ENCODE results near the gene CRACR2B. TPM values are rescaled to one million over a fixed set of nuclear protein-coding genes. Genes with fewer than 3 reads are reported as not detected.

Gene CRACR2B
- 0.59 and 0.72 TPM in 2 replicates for total RNA-seq

DNA sequence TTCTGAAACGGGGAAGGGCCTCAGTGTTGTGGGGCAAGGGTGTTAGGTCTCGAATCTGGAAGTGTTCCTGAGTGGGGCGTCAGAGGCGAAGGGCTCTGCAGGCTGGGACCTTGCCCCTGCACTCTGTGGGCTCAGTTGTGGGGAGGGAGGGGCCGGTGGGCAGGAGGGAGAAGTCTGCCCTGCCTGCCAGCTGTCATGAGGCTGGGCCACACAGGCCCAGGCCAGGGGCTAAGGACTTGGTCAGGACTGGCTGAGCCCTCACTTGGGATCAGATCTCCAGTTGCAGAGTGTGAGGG lies at the start of gene CRACR2B:
Gene CRACR2B (plus strand): TSS at position 23 of the 296 bp plus-strand sequence. CDS start 689 bp downstream, outside the sequence.
- Histone ChIP-seq H3K4me2 (ENCODE audit: insufficient read depth, low read length) (peak within 1 kb of the TSS; percentile 58), H2AFZ (ENCODE audit: low read length) (no peak within 1 kb of the TSS), H3K27ac (ENCODE audit: low read depth, low read length) (no peak within 1 kb of the TSS)

DNA sequence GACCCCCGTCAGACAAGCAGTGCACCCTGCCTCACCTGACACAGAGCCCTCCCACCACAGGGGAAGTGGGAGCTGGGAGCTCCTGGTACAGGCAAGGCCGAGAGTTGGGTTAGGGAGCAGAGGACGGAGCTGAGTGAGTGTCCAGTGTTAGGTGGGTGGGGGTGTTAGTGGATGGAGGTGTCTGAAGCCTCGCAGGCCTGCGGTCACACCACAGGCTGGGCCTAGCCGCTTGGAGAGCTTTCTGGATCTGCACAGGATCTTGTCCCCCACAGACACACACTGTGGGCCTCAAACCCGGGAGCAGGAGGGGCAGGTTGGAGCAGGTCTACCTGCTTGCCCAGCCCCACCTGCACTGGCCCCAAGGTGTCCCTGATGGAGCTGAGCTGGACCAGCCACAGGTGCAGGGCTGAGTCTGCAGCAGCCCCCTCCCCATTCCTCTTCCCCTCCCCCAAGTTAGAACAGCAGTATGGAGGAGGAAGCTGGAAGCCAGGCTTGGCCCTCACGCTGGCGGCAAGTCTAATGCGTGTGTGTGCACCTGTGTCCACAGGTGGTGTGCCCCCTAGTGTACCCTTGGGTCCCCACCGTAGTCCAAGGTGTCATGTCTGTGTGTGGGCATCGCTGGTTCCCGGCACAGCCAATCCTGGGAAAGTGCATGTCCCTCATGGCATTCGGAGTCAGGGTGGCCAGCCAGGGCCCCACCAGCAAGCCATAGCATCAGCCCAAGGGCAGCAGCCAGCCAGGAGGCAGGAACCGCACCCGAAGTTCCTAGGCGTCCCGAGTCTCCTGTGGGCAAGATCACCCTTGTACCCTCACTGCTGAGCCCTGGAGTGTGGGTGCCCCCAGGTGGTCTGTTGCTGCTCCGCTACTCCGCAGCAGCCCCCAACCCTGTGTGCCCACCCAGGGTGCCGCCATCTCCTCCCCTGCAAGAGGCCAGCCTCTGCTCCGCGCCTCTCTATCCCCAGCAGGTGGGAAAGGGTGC lies 48.5 kb upstream of the CRACR2B start:
- no peak overlapping the region for H2AFZ ChIP-seq (ENCODE audit: low read length)
- no peaks in the 10 kb centered on the region for H3K9me3 ChIP-seq (ENCODE audit: low read depth, low read length)
- peaks cover 63% of the 10 kb centered on the region for H3K79me2 ChIP-seq (ENCODE audit: insufficient read depth, low read length)
- H3K4me3 ChIP-seq (ENCODE audit: insufficient read depth, low read length), result no peak overlapping the region
- peaks cover 26% of the 10 kb centered on the region for H3K4me1 ChIP-seq (ENCODE audit: insufficient read depth, low read length)
- no peak for DNase-seq (ENCODE audit: insufficient read length, low spot score, missing footprints)
- no peak overlapping the region for H3K4me2 ChIP-seq (ENCODE audit: insufficient read depth, low read length)
- TF ChIP-seq, protein P1, sequence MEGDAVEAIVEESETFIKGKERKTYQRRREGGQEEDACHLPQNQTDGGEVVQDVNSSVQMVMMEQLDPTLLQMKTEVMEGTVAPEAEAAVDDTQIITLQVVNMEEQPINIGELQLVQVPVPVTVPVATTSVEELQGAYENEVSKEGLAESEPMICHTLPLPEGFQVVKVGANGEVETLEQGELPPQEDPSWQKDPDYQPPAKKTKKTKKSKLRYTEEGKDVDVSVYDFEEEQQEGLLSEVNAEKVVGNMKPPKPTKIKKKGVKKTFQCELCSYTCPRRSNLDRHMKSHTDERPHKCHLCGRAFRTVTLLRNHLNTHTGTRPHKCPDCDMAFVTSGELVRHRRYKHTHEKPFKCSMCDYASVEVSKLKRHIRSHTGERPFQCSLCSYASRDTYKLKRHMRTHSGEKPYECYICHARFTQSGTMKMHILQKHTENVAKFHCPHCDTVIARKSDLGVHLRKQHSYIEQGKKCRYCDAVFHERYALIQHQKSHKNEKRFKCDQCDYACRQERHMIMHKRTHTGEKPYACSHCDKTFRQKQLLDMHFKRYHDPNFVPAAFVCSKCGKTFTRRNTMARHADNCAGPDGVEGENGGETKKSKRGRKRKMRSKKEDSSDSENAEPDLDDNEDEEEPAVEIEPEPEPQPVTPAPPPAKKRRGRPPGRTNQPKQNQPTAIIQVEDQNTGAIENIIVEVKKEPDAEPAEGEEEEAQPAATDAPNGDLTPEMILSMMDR (IDR thresholded peaks at IDR 0.05; ENCODE audit: extremely low read depth, low read depth, low read length), result no peak
- peaks cover 11% of the 10 kb centered on the region for H3K36me3 ChIP-seq (ENCODE audit: insufficient read depth, low read length)
- H3K27ac ChIP-seq (ENCODE audit: low read depth, low read length), result no peak overlapping the region
- peaks cover 38% of the 10 kb centered on the region for H4K20me1 ChIP-seq (ENCODE audit: insufficient read depth, low read length)
- H3K27me3 ChIP-seq (ENCODE audit: insufficient read depth, low read length), result no peaks in the 10 kb centered on the region

More for the DNA sequence above, at the start of gene CRACR2B:
- Histone ChIP-seq H3K27me3 (ENCODE audit: insufficient read depth, low read length) (no peaks in the 10 kb centered on the region), H3K36me3 (ENCODE audit: insufficient read depth, low read length) (peaks cover 10% of the 10 kb centered on the region), H3K4me3 (ENCODE audit: insufficient read depth, low read length) (peak within 1 kb of the TSS; percentile 58), H3K9me3 (ENCODE audit: low read depth, low read length) (no peaks in the 10 kb centered on the region), H3K4me1 (ENCODE audit: insufficient read depth, low read length) (peaks cover 41% of the 10 kb centered on the region), H4K20me1 (ENCODE audit: insufficient read depth, low read length) (peaks cover 23% of the 10 kb centered on the region), H3K79me2 (ENCODE audit: insufficient read depth, low read length) (no peaks in the 10 kb centered on the region)
- TF ChIP-seq, protein P1 (IDR thresholded peaks at IDR 0.05; ENCODE audit: extremely low read depth, low read depth, low read length), result no peak
- DNase-seq (ENCODE audit: insufficient read length, low spot score, missing footprints), result no peak

DNA sequence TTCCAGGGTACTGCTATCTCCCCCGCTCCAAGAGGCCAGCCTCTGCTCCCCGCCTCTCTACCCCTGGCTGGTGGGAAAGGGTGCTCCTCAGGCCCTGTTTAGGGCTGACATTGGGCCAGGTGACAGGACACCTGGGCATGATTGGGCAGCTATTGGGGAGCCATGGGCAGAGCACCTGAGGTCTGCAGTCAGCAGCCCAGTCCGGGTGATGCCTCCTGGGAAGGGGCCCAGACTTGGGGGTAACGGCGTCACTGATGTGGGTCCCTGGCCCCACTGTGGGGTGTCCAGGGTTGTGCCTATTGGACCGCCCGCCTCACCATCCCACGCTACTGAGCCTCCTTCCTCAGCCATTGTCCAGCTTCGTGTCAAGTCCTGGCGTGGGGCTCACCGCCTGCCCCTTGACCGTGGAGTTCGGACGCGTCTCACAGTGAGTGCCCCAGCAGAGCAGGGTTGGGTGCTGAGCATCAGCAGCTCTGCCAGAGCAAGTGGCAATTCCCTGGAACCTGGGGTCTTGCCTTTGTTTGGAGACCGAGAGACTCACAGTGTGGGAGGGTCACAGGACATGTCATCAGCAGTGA lies 47.7 kb upstream of the CRACR2B start:
- TF ChIP-seq, protein P1 (IDR thresholded peaks at IDR 0.05; ENCODE audit: extremely low read depth, low read depth, low read length), result no peak
- peaks cover 55% of the 10 kb centered on the region for H3K79me2 ChIP-seq (ENCODE audit: insufficient read depth, low read length)
- no peak for DNase-seq (ENCODE audit: insufficient read length, low spot score, missing footprints)
- H3K9me3 ChIP-seq (ENCODE audit: low read depth, low read length), result no peaks in the 10 kb centered on the region
- no peak overlapping the region for H2AFZ ChIP-seq (ENCODE audit: low read length)
- no peak overlapping the region for H3K27ac ChIP-seq (ENCODE audit: low read depth, low read length)
- H3K4me3 ChIP-seq (ENCODE audit: insufficient read depth, low read length), result no peak overlapping the region
- H3K27me3 ChIP-seq (ENCODE audit: insufficient read depth, low read length), result no peaks in the 10 kb centered on the region
- peaks cover 10% of the 10 kb centered on the region for H3K36me3 ChIP-seq (ENCODE audit: insufficient read depth, low read length)
- H3K4me2 ChIP-seq (ENCODE audit: insufficient read depth, low read length), result no peak overlapping the region
- H4K20me1 ChIP-seq (ENCODE audit: insufficient read depth, low read length), result peaks cover 31% of the 10 kb centered on the region
- peaks cover 24% of the 10 kb centered on the region for H3K4me1 ChIP-seq (ENCODE audit: insufficient read depth, low read length)
